ENCODE measurements around the gene ZNF18.

GRCh38 chr17:11981862-11982261 lies 15.4 kb downstream of the ZNF18 start:
- TF ChIP-seq CTCF (conservative IDR thresholded peaks at IDR 0.05; ENCODE audit: low read length): no peak
- no peak for TF ChIP-seq EZH2phosphoT487 (IDR thresholded peaks at IDR 0.05; ENCODE audit: borderline replicate concordance)

All from Loucy (cell line).